ENCODE measurements around the gene ENAH.

The ENAH gene

GRCh38 chr1:225468270-225469020 is 184.5 kb downstream of the ENAH start:
- no peak for DNase-seq

GRCh38 chr1:225467193-225468020 is 185.5 kb downstream of the ENAH start:
- DNase-seq: peak; percentile 66 to 75

GRCh38 chr1:225466848-225467192 is 186.1 kb downstream of the ENAH start:
- DNase-seq: no peak

- no peak for DNase-seq
Observed at GRCh38 chr1:225465793-225466517, 187.0 kb downstream of the ENAH start.

GRCh38 chr1:225464851-225465792 is 187.8 kb downstream of the ENAH start:
- DNase-seq: no peak

- DNase-seq: no peak
Observed at GRCh38 chr1:225462714-225463574, 190.0 kb downstream of the ENAH start.

GRCh38 chr1:225462429-225462713 is 190.6 kb downstream of the ENAH start:
- DNase-seq: no peak

GRCh38 chr1:225461533-225462428 is 191.1 kb downstream of the ENAH start:
- no peak for DNase-seq

- peak; percentile 29 to 60 for DNase-seq
Observed at GRCh38 chr1:225460737-225461532, 192.0 kb downstream of the ENAH start.

- no peak for DNase-seq
Observed at GRCh38 chr1:225460021-225460736, 192.7 kb downstream of the ENAH start.

- no peak for DNase-seq
Observed at GRCh38 chr1:225458222-225458631, 194.7 kb downstream of the ENAH start.

GRCh38 chr1:225454733-225455132 is 198.2 kb downstream of the ENAH start:
- peak; percentile 71 to 89 for DNase-seq

- DNase-seq: no peak
Observed at GRCh38 chr1:225453797-225454648, 198.9 kb downstream of the ENAH start.

- no peak for DNase-seq
Observed at GRCh38 chr1:225451840-225452515, 200.9 kb downstream of the ENAH start.

- DNase-seq: no peak
Observed at GRCh38 chr1:225451340-225451739, 201.6 kb downstream of the ENAH start.

GRCh38 chr1:225450491-225451191 is 202.3 kb downstream of the ENAH start:
- no peak for DNase-seq

GRCh38 chr1:225449774-225450173 is 203.1 kb downstream of the ENAH start:
- no peak for DNase-seq
